ENCODE measurements around the gene KLF5.

DNA sequence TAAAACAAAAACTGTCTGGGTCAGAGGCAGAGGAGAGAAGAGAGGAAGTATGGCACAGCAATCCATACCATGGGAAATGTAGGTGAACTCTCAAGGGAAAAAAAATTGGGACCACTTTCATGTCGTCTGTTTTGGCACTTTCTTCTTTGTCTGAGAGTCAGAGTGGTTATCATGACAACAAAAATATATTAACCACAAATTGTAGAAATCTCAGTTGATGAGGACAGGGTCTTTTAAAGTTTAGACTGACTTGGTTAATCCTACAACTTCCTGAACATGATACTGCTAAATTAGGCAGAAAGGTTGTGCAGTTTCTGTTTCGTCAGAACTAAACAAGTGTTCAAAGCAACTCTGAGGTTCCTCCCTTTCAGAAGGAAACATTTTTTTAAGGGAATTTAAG, 15.2 kb downstream of the KLF5 start:
- TF ChIP-seq, protein P1, sequence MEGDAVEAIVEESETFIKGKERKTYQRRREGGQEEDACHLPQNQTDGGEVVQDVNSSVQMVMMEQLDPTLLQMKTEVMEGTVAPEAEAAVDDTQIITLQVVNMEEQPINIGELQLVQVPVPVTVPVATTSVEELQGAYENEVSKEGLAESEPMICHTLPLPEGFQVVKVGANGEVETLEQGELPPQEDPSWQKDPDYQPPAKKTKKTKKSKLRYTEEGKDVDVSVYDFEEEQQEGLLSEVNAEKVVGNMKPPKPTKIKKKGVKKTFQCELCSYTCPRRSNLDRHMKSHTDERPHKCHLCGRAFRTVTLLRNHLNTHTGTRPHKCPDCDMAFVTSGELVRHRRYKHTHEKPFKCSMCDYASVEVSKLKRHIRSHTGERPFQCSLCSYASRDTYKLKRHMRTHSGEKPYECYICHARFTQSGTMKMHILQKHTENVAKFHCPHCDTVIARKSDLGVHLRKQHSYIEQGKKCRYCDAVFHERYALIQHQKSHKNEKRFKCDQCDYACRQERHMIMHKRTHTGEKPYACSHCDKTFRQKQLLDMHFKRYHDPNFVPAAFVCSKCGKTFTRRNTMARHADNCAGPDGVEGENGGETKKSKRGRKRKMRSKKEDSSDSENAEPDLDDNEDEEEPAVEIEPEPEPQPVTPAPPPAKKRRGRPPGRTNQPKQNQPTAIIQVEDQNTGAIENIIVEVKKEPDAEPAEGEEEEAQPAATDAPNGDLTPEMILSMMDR (conservative IDR thresholded peaks at IDR 0.05; ENCODE audit: low read depth, low read length): no peak
- TF ChIP-seq RAD21 (IDR thresholded peaks at IDR 0.05; ENCODE audit: low read length): no peak
- TF ChIP-seq CHD1 (IDR thresholded peaks at IDR 0.05; ENCODE audit: low read depth, low read length): no peak
- no peak for TF ChIP-seq RFX5 (IDR thresholded peaks at IDR 0.05; ENCODE audit: low read depth, low read length)
